ENCODE data around the gene SLCO4C1.

Gene SLCO4C1

GRCh38 chr5:102218159-102218558 is 77.9 kb downstream of the SLCO4C1 start:
- Histone ChIP-seq H3K36me3 (ENCODE audit: insufficient read depth, low read length) (no peaks in the 10 kb centered on the region), H3K9me3 (replicated peaks; ENCODE audit: low read length) (no peaks in the 10 kb centered on the region), H3K4me3 (ENCODE audit: low read length) (no peak overlapping the region), H3K4me2 (ENCODE audit: low read length) (no peak overlapping the region), H3K4me1 (ENCODE audit: control insufficient read depth, insufficient read depth, low read length) (no peaks in the 10 kb centered on the region), H3K27me3 (ENCODE audit: control insufficient read depth, insufficient read depth, low read length) (no peaks in the 10 kb centered on the region), H3K9ac (ENCODE audit: low read depth, low read length) (no peak overlapping the region)

DNA sequence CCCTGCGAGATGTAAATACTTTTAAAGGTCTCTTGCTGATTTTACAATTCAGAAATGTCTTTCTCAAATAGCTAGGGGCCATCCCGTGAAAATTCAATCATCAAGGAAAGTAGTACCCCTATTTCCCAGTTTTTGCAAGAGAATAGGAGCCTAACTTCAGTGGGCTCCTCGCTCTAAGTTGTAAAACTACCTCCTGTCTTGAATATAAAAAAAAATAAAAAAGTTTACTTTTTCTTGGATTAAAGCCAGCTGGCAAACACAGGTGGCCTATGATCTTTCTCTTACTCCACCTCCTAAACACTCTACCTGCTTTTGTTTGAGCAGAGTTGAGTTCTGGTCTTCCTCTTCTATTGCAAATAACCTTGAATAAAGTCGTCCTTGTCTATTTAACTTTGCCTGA is 79.4 kb downstream of the SLCO4C1 start:
- H3K27me3 ChIP-seq (ENCODE audit: control insufficient read depth, insufficient read depth, low read length), result no peaks in the 10 kb centered on the region
- no peak overlapping the region for H3K4me3 ChIP-seq (ENCODE audit: low read length)
- H3K9ac ChIP-seq (ENCODE audit: low read depth, low read length), result no peak overlapping the region
- no peak overlapping the region for H3K4me2 ChIP-seq (ENCODE audit: low read length)
- no peaks in the 10 kb centered on the region for H3K36me3 ChIP-seq (ENCODE audit: insufficient read depth, low read length)
- no peaks in the 10 kb centered on the region for H3K9me3 ChIP-seq (replicated peaks; ENCODE audit: low read length)
- no peaks in the 10 kb centered on the region for H3K4me1 ChIP-seq (ENCODE audit: control insufficient read depth, insufficient read depth, low read length)

GRCh38 chr5:102211165-102211564 is 84.9 kb downstream of the SLCO4C1 start:
- H3K4me1 ChIP-seq (ENCODE audit: control insufficient read depth, insufficient read depth, low read length), result no peaks in the 10 kb centered on the region
- no peak overlapping the region for H3K4me3 ChIP-seq (ENCODE audit: low read length)
- no peaks in the 10 kb centered on the region for H3K36me3 ChIP-seq (ENCODE audit: insufficient read depth, low read length)
- H3K4me2 ChIP-seq (ENCODE audit: low read length), result no peak overlapping the region
- H3K9ac ChIP-seq (ENCODE audit: low read depth, low read length), result no peak overlapping the region
- no peaks in the 10 kb centered on the region for H3K27me3 ChIP-seq (ENCODE audit: control insufficient read depth, insufficient read depth, low read length)
- H3K9me3 ChIP-seq (replicated peaks; ENCODE audit: low read length), result no peaks in the 10 kb centered on the region

GRCh38 chr5:102200861-102201260 is 95.2 kb downstream of the SLCO4C1 start:
- H3K9ac ChIP-seq (ENCODE audit: low read depth, low read length), result no peak overlapping the region
- H3K4me1 ChIP-seq (ENCODE audit: control insufficient read depth, insufficient read depth, low read length), result no peaks in the 10 kb centered on the region
- H3K27me3 ChIP-seq (ENCODE audit: control insufficient read depth, insufficient read depth, low read length), result no peaks in the 10 kb centered on the region
- no peak overlapping the region for H3K4me3 ChIP-seq (ENCODE audit: low read length)
- no peak overlapping the region for H3K4me2 ChIP-seq (ENCODE audit: low read length)
- H3K9me3 ChIP-seq (replicated peaks; ENCODE audit: low read length), result no peaks in the 10 kb centered on the region
- H3K36me3 ChIP-seq (ENCODE audit: insufficient read depth, low read length), result no peaks in the 10 kb centered on the region

- H3K4me1 ChIP-seq (ENCODE audit: control insufficient read depth, insufficient read depth, low read length), result no peaks in the 10 kb centered on the region
- no peak overlapping the region for H3K9ac ChIP-seq (ENCODE audit: low read depth, low read length)
- H3K4me2 ChIP-seq (ENCODE audit: low read length), result no peak overlapping the region
- H3K36me3 ChIP-seq (ENCODE audit: insufficient read depth, low read length), result no peaks in the 10 kb centered on the region
- no peaks in the 10 kb centered on the region for H3K27me3 ChIP-seq (ENCODE audit: control insufficient read depth, insufficient read depth, low read length)
- H3K9me3 ChIP-seq (replicated peaks; ENCODE audit: low read length), result no peaks in the 10 kb centered on the region
- H3K4me3 ChIP-seq (ENCODE audit: low read length), result no peak overlapping the region
These were observed 99.6 kb downstream of the SLCO4C1 start for GRCh38 chr5:102196481-102196880.
